Panc1 (cell line): Measurements from ENCODE around the gene SCN2A. TPM values are rescaled to one million over a fixed set of nuclear protein-coding genes. Genes with fewer than 3 reads are reported as not detected.

Experiments used
- ATAC-seq: fragments of 200-7000 bp; cut with Tn5 transposase; 2 replicates; pipeline ENCODE4 v1.9.1; 2020; ENCODE audit warnings: mild to moderate bottlenecking, moderate library complexity
- BruUV-seq: library from RNA; stranded (reverse); fragments of 400-500 nt; replicated peaks from 2 replicates; lab custom pipeline; 2021; lab: Mats Ljungman, UMichigan
- CTCF ChIA-PET: fragments of 300-600 bp; sonication (Branson Sonifier 250); formaldehyde crosslinking; loops from one replicate; lab custom pipeline; 2022; ENCODE audit warnings: antibody characterized with exemption; lab: Charles Lee
- POLR2A ChIA-PET: fragments of 300-600 bp; sonication (Branson Sonifier 250); formaldehyde crosslinking; loops from one replicate; lab custom pipeline; 2022; ENCODE audit warnings: antibody characterized with exemption; lab: Charles Lee
- DNase-seq: peaks from one replicate; pipeline ENCODE4 v3.0.0-alpha.2; 2010; ENCODE audit warnings: low read depth, low spot score
- H3K27ac ChIP-seq: 2 replicates; pipeline ENCODE4 v1.5.1; 2011; ENCODE audit warnings: mild to moderate bottlenecking, low read length, inconsistent platforms
- H3K27me3 ChIP-seq: fragments of 200-500 bp; sonication (Bioruptor generic); 2 replicates; pipeline ENCODE4 v1.6.0; 2014; ENCODE audit warnings: low read length, inconsistent platforms; ENCODE audit not compliant: control insufficient read depth, insufficient read depth
- H3K36me3 ChIP-seq: fragments of 200-500 bp; sonication (Bioruptor generic); 2 replicates; pipeline ENCODE4 v1.5.1; 2014; ENCODE audit warnings: inconsistent platforms, mild to moderate bottlenecking, low read length, moderate library complexity; ENCODE audit not compliant: control insufficient read depth, insufficient read depth
- H3K4me1 ChIP-seq: 2 replicates; pipeline ENCODE4 v1.5.1; 2011; ENCODE audit warnings: inconsistent platforms, mild to moderate bottlenecking, low read length, moderate library complexity; ENCODE audit not compliant: control insufficient read depth, insufficient read depth
- H3K4me3 ChIP-seq, 2 experiments: 2 replicates each; pipeline ENCODE4 v1.5.1; 2011 to 2012; ENCODE audit warnings: low read depth in 2 of 2, low read length in 2 of 2, mild to moderate bottlenecking in 2 of 2, inconsistent platforms in 1 of 2, moderate library complexity in 1 of 2
- H3K9me3 ChIP-seq: fragments of 200-500 bp; sonication (Bioruptor generic); 2 replicates; pipeline ENCODE4 v1.5.1; 2014; ENCODE audit warnings: low read depth, mild to moderate bottlenecking, inconsistent platforms, low read length, moderate library complexity; ENCODE audit not compliant: control insufficient read depth, insufficient read depth
- CTCF ChIP-seq: fragments of 450-650 bp; IDR thresholded peaks from 2 replicates; pipeline ENCODE4 v1.5.1; 2017; ENCODE audit warnings: mild to moderate bottlenecking
- POLR2AphosphoS5 ChIP-seq: IDR thresholded peaks from 2 replicates; pipeline ENCODE4 v1.6.1; 2012; ENCODE audit warnings: mild to moderate bottlenecking, low read depth, low read length, moderate library complexity
- REST ChIP-seq, 2 experiments: IDR thresholded peaks; 2 replicates each; pipeline ENCODE4 v1.6.1; 2011 to 2012; ENCODE audit warnings: low read depth in 2 of 2, control low read depth in 1 of 2, low read length in 1 of 2, mild to moderate bottlenecking in 1 of 2, moderate library complexity in 1 of 2; ENCODE audit not compliant: insufficient read depth in 1 of 2
- SIN3A ChIP-seq: IDR thresholded peaks from 2 replicates; pipeline ENCODE4 v1.6.1; 2012; ENCODE audit warnings: low read depth, mild to moderate bottlenecking, low read length, moderate library complexity, borderline replicate concordance; ENCODE audit not compliant: insufficient read depth
- TCF7L2 ChIP-seq: IDR thresholded peaks from 2 replicates; pipeline ENCODE4 v1.6.1; 2011; ENCODE audit warnings: mild to moderate bottlenecking, low read depth, low read length, inconsistent platforms
- in situ Hi-C: cut with HindIII; loops from 2 replicates; pipeline ENCODE4 v1.10.0; 2016; ENCODE audit warnings: low sequenced_read_pairs, low pct_unique_long_range_greater_than_20kb
- intact Hi-C: fragments of 100-400 bp; cut with micrococcal nuclease; formaldehyde crosslinking; loops from one replicate; pipeline ENCODE4 v1.10.0; 2022; ENCODE audit not compliant: unreplicated experiment
- total RNA-seq: library from RNA; stranded (reverse); gene quantifications from one replicate; pipeline ENCODE4 v1.2.1, GENCODE V29; 2021; ENCODE audit not compliant: unreplicated experiment

SCN2A gene
- total RNA-seq, 1 experiment from 2014 or later: not detected

- Histone ChIP-seq H3K36me3 (no peaks in the 10 kb centered on the region; the same call in 1 of the 2 replicates), H3K27ac (no peak overlapping the region), H3K9me3 (no peaks in the 10 kb centered on the region), H3K4me3 (no peak overlapping the region), H3K27me3 (no peaks in the 10 kb centered on the region), H3K4me1 (no peaks in the 10 kb centered on the region)
- intact Hi-C loops (no loop called here), in situ Hi-C loops (no loop called here)
- no peak for TF ChIP-seq TCF7L2
- TF ChIP-seq SIN3A: no peak
- TF ChIP-seq REST (IDR thresholded peaks at IDR 0.05; ENCODE audit: insufficient read depth in 1 of 2, low read depth in 2 of 2, low read length in 1 of 2): no peak
- TF ChIP-seq POLR2AphosphoS5: no peak
- no peak for TF ChIP-seq CTCF
- CTCF ChIA-PET: no interaction called here
- no peak for ATAC-seq
- no peak for DNase-seq
- BruUV-seq: no TSS peak
- POLR2A ChIA-PET: no interaction called here
Observed at GRCh38 chr2:165348441-165348840, 109.2 kb downstream of the SCN2A start.

GRCh38 chr2:165349181-165349580, 110.0 kb downstream of the SCN2A start:
- Histone ChIP-seq H3K9me3 (no peaks in the 10 kb centered on the region), H3K4me1 (no peaks in the 10 kb centered on the region), H3K27ac (no peak overlapping the region), H3K4me3 (no peak overlapping the region), H3K27me3 (no peaks in the 10 kb centered on the region), H3K36me3 (no peaks in the 10 kb centered on the region; the same call in 1 of the 2 replicates)
- ATAC-seq (no peak), DNase-seq (no peak)
- ChIA-PET POLR2A (no interaction called here), CTCF (no interaction called here)
- in situ Hi-C loops (no loop called here), intact Hi-C loops (no loop called here)
- BruUV-seq: no TSS peak
- TF ChIP-seq CTCF: no peak
- no peak for TF ChIP-seq REST (IDR thresholded peaks at IDR 0.05; ENCODE audit: insufficient read depth in 1 of 2, low read depth in 2 of 2, low read length in 1 of 2)
- TF ChIP-seq TCF7L2: no peak
- no peak for TF ChIP-seq SIN3A
- no peak for TF ChIP-seq POLR2AphosphoS5
